ENCODE results near the gene TEAD1.

The TEAD1 gene

GRCh38 chr11:12642806-12643428, 31.3 kb upstream of the TEAD1 start:
- DNase-seq: no peak
- Mint-ChIP-seq H3K4me3 (no peak overlapping the region), H3K9me3 (peaks cover 0 to 2% of the 10 kb centered on the region in 2 donors), H3K27me3 (peaks cover 0 to 13% of the 10 kb centered on the region in 2 donors), H3K27ac (no peak overlapping the region), H3K4me1 (peaks cover 2 to 4% of the 10 kb centered on the region in 2 donors), H3K36me3 (peaks cover 0 to 1% of the 10 kb centered on the region in 2 donors)
- no peak for ATAC-seq (replicated peaks)

- H3K27me3 Mint-ChIP-seq: peaks cover 0 to 9% of the 10 kb centered on the region in 2 donors
- ATAC-seq (replicated peaks) (no peak), DNase-seq (no peak)
- no peaks in the 10 kb centered on the region for H3K4me1 Mint-ChIP-seq
- H3K9me3 Mint-ChIP-seq: no peaks in the 10 kb centered on the region
- H3K36me3 Mint-ChIP-seq: no peaks in the 10 kb centered on the region
- no peak overlapping the region for H3K27ac Mint-ChIP-seq
- no peak overlapping the region for H3K4me3 Mint-ChIP-seq
Measured at GRCh38 chr11:12646478-12646877, 27.7 kb upstream of the TEAD1 start.

DNA sequence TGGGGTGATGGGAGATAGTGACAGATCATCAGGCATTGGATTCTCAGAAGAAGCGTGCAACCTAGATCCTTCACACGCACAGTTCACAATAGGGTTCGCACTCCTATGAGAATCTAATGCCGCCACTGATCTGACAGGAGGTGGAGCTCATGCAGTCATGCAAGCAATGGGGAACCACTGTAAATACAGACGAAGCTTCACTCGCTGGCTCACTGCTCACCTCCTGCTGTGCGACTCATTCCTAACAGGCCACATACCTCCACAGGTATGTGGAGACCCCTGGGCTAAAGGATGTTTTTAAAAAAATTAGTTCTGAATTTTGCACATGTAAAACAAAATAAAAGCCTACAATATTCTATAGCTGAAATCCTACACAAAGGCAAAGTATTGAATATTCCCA, 20.5 kb upstream of the TEAD1 start:
- Mint-ChIP-seq H3K4me1 (no peaks in the 10 kb centered on the region), H3K36me3 (no peaks in the 10 kb centered on the region), H3K9me3 (peaks cover 0 to 3% of the 10 kb centered on the region in 2 donors), H3K27ac (no peak overlapping the region), H3K27me3 (peaks cover 0 to 6% of the 10 kb centered on the region in 2 donors), H3K4me3 (no peak overlapping the region)
- ATAC-seq (replicated peaks): no peak
- no peak for DNase-seq

DNA sequence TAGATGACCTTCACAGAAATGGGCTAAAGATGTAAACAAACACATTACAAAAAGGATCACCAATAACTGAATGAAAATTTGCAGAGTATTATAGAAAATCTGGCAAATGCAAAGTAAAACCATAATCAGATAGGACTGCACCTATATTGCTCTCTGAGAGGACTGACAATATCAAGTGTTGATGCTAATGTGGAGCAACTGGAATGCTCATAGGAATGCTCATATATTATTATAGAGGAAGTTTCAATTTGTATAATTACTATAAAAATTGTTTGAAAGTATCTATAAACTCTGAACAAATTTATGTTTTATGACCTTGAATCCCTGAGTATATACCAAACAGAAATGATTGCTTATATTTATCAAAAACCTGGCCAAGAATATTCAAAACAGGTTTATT, 18.4 kb upstream of the TEAD1 start:
- Mint-ChIP-seq H3K4me1 (no peaks in the 10 kb centered on the region), H3K27ac (no peak overlapping the region), H3K9me3 (peaks cover 0 to 5% of the 10 kb centered on the region in 2 donors), H3K36me3 (no peaks in the 10 kb centered on the region), H3K4me3 (no peak overlapping the region), H3K27me3 (peaks cover 6 to 9% of the 10 kb centered on the region in 2 donors)
- ATAC-seq (replicated peaks) (no peak), DNase-seq (no peak)

DNA sequence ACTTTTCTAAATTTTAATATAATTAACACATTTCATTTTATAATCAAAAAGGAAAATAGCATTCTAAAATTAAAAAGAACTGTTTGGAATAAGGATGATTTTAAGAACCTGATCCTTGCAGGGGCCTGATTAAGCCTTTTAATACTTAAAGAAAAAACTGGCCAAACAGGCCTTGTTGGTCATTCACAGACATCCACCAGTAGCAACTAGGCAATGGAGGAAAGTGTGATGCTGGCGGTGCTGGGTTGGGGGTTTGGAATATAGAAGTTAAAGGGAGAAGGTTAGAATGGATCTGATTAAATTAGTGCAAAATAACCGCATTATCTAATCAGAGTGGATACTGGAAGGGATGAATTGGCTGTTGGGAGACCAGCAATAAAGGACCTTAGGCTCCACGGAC, 16.9 kb upstream of the TEAD1 start:
- no peak overlapping the region for H3K27ac Mint-ChIP-seq
- H3K27me3 Mint-ChIP-seq: peaks cover 9 to 15% of the 10 kb centered on the region in 2 donors
- no peaks in the 10 kb centered on the region for H3K4me1 Mint-ChIP-seq
- peaks cover 0 to 5% of the 10 kb centered on the region in 2 donors for H3K9me3 Mint-ChIP-seq
- DNase-seq (no peak), ATAC-seq (replicated peaks) (no peak)
- no peak overlapping the region for H3K4me3 Mint-ChIP-seq
- H3K36me3 Mint-ChIP-seq: no peaks in the 10 kb centered on the region

GRCh38 chr11:12657981-12658380, 16.2 kb upstream of the TEAD1 start:
- H3K4me3 Mint-ChIP-seq: no peak overlapping the region
- peaks cover 9 to 15% of the 10 kb centered on the region in 2 donors for H3K27me3 Mint-ChIP-seq
- no peaks in the 10 kb centered on the region for H3K36me3 Mint-ChIP-seq
- no peak overlapping the region for H3K27ac Mint-ChIP-seq
- H3K4me1 Mint-ChIP-seq: no peaks in the 10 kb centered on the region
- no peak for ATAC-seq (replicated peaks)
- H3K9me3 Mint-ChIP-seq: peaks cover 0 to 5% of the 10 kb centered on the region in 2 donors
- DNase-seq: no peak

DNA sequence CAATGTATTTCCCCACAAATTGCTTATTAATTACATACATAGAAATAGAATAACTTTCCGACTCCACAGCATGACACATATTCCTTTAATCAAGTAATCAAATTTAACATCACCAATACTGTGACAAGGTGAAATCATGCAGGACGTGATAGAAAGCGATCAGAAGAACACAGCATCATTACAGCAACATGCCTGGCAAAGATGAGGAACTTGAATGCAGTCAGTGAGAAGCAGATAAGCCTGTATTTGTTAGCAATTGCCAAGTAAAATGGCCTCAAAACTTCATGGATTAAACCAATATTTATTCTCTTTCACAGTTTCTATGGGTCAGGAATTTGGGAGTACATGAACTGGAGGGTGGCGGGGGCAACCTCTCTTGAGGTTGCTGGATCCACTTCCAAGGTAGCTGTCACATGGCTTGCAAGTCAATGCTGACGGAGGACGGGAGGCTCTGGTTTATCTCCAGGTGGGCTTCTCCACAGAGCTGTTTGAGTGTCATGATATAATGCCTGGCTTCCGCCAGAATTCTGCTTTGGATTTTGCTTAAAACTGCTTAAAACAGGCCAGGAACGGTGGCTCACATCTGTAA, 12.0 kb upstream of the TEAD1 start:
- DNase-seq: no peak
- no peaks in the 10 kb centered on the region for H3K4me1 Mint-ChIP-seq
- no peak overlapping the region for H3K4me3 Mint-ChIP-seq
- H3K27me3 Mint-ChIP-seq: peaks cover 18 to 35% of the 10 kb centered on the region in 2 donors
- no peak for ATAC-seq (replicated peaks)
- no peak overlapping the region for H3K27ac Mint-ChIP-seq
- peaks cover 0 to 8% of the 10 kb centered on the region in 2 donors for H3K9me3 Mint-ChIP-seq
- H3K36me3 Mint-ChIP-seq: no peaks in the 10 kb centered on the region

GRCh38 chr11:12664385-12664784, 9.8 kb upstream of the TEAD1 start:
- H3K36me3 Mint-ChIP-seq: no peaks in the 10 kb centered on the region
- no peak overlapping the region for H3K27ac Mint-ChIP-seq
- ATAC-seq (replicated peaks): no peak
- H3K27me3 Mint-ChIP-seq: peaks cover 33 to 48% of the 10 kb centered on the region in 2 donors
- no peak for DNase-seq
- peaks cover 11 to 12% of the 10 kb centered on the region in 2 donors for H3K9me3 Mint-ChIP-seq
- no peak overlapping the region for H3K4me3 Mint-ChIP-seq
- H3K4me1 Mint-ChIP-seq: no peaks in the 10 kb centered on the region

- peaks cover 33 to 55% of the 10 kb centered on the region in 2 donors for H3K27me3 Mint-ChIP-seq
- H3K4me3 Mint-ChIP-seq: no peak overlapping the region
- ATAC-seq (replicated peaks) (no peak), DNase-seq (no peak)
- H3K4me1 Mint-ChIP-seq: peaks cover 0 to 1% of the 10 kb centered on the region in 2 donors
- no peaks in the 10 kb centered on the region for H3K36me3 Mint-ChIP-seq
- H3K9me3 Mint-ChIP-seq: peaks cover 14% of the 10 kb centered on the region in 2 donors
- H3K27ac Mint-ChIP-seq: no peak overlapping the region
Measured at GRCh38 chr11:12666915-12667314, 7.3 kb upstream of the TEAD1 start.

DNA sequence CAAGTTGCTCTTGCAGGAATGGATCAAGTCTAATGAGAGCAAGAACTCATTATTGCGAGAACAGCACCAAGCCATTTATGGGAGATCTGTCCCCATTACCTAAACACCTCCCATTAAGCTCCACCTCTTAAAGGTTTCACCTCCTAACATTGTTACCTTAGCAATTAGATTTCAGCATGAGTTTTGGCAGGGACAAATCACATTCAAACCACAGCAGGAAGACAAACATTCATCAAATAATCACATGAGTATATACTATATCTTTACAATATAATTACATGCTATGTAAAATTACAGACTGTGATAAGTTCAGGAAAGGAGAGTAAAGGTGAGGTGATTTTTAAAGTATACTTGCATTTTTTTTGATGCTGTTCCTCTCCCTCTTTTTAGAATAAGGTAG, 6.6 kb upstream of the TEAD1 start:
- no peak for DNase-seq
- no peak overlapping the region for H3K27ac Mint-ChIP-seq
- ATAC-seq (replicated peaks): no peak
- peaks cover 37 to 62% of the 10 kb centered on the region in 2 donors for H3K27me3 Mint-ChIP-seq
- no peak overlapping the region for H3K4me3 Mint-ChIP-seq
- no peaks in the 10 kb centered on the region for H3K36me3 Mint-ChIP-seq
- peaks cover 0 to 2% of the 10 kb centered on the region in 2 donors for H3K4me1 Mint-ChIP-seq
- peaks cover 14 to 15% of the 10 kb centered on the region in 2 donors for H3K9me3 Mint-ChIP-seq

- ATAC-seq (replicated peaks) (no peak), DNase-seq (no peak)
- Mint-ChIP-seq H3K27ac (no peak overlapping the region), H3K9me3 (peaks cover 14 to 15% of the 10 kb centered on the region in 2 donors), H3K36me3 (no peaks in the 10 kb centered on the region), H3K4me1 (peaks cover 0 to 2% of the 10 kb centered on the region in 2 donors), H3K4me3 (no peak overlapping the region), H3K27me3 (peaks cover 38 to 64% of the 10 kb centered on the region in 2 donors)
Measured at GRCh38 chr11:12668166-12668565, 6.1 kb upstream of the TEAD1 start.

DNA sequence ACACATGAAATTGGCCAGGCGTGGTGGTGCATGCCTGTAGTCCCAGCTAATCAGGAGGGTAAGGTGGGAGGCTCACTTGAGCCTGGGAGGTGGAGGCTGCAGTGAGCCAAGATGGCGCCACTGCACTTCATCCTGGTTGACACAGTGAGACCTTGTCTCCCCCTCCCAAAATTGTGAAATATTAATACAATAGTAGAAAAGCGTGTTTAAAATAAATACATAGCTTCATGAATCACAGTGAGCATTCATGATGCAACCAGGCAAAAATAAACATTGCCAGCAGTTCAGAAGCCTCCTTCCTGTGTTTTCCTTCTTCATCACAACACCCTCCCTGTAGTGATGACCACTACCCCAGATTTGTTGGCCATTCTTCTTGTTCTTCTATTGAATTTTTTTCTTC, 4.3 kb upstream of the TEAD1 start:
- Mint-ChIP-seq H3K27ac (no peak overlapping the region), H3K4me1 (peaks cover 2 to 5% of the 10 kb centered on the region in 2 donors), H3K36me3 (no peaks in the 10 kb centered on the region), H3K9me3 (peaks cover 14 to 15% of the 10 kb centered on the region in 2 donors), H3K4me3 (no peak overlapping the region), H3K27me3 (peaks cover 35 to 60% of the 10 kb centered on the region in 2 donors)
- DNase-seq (no peak), ATAC-seq (replicated peaks) (no peak)

GRCh38 chr11:12671370-12671769, 2.9 kb upstream of the TEAD1 start:
- no peak for DNase-seq
- Mint-ChIP-seq H3K4me1 (peaks cover 2 to 5% of the 10 kb centered on the region in 2 donors), H3K27me3 (peaks cover 35 to 56% of the 10 kb centered on the region in 2 donors), H3K9me3 (peaks cover 11 to 14% of the 10 kb centered on the region in 2 donors), H3K27ac (no peak overlapping the region), H3K36me3 (no peaks in the 10 kb centered on the region), H3K4me3 (no peak overlapping the region)
- ATAC-seq (replicated peaks): no peak

DNA sequence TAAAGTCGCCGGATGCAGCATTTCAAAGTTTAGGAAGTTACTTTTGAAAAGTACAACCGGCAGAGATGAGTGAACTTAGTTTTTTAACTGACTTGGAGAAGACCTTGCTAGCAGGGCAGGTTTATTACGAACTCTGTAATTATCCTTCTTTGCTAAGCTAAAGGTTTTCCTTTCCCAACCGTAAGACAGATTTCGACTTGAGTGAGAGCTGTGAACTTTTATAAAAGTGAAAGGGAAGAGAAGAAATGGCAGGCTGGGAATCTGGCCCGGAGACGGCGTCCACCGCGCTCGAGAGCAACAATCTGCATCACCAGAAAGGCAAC, 659 bp upstream of the TEAD1 start:
- Mint-ChIP-seq H3K9me3 (peaks cover 7 to 9% of the 10 kb centered on the region in 2 donors), H3K36me3 (no peaks in the 10 kb centered on the region), H3K4me3 (peak overlapping the region; percentile 77), H3K27me3 (peaks cover 39 to 61% of the 10 kb centered on the region in 2 donors), H3K27ac (peak overlapping the region; percentile 21), H3K4me1 (peaks cover 2 to 5% of the 10 kb centered on the region in 2 donors)
- ATAC-seq (replicated peaks) (peak in 1 of 2 donors; percentile 8), DNase-seq (no peak)

DNA sequence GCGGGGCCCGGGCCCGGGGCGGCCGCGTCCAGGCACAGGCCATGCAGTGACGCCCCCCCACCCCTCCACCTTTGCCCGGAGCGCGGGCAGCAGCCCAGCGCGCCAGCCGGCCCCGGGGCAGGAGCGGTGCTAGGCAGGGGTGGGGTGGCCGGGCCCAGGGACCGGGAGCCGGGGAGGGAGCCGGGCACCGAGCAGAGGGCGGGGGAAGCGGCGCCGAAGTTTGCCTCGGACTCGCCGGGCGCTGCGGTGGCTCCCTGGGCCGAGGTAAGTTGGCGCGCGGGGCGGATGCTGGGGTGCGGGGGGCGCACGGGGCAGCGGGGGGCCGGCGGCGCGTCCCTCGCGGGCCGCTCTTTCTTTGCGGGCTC, 332 bp downstream of the TEAD1 start:
- peak; percentile 26 to 30 for ATAC-seq (replicated peaks)
- DNase-seq: no peak
- Mint-ChIP-seq H3K4me3 (no peak overlapping the region), H3K4me1 (peaks cover 2 to 5% of the 10 kb centered on the region in 2 donors), H3K27ac (no peak overlapping the region), H3K9me3 (peaks cover under 1 to 2% of the 10 kb centered on the region in 2 donors), H3K27me3 (peaks cover 38 to 61% of the 10 kb centered on the region in 2 donors), H3K36me3 (no peaks in the 10 kb centered on the region)
